Stomach (tissue), 4 donors: ENCODE measurements around the gene CCKAR.

Source experiments
- EP300 ChIP-seq: sonication (generic); formaldehyde crosslinking; IDR thresholded peaks from one replicate; pipeline ENCODE4 v1.6.1; 2017; ENCODE audit warnings: antibody characterized with exemption
- POLR2A ChIP-seq, 4 donors: fragments of 450-650 bp; IDR thresholded peaks; one replicate each; pipeline ENCODE4 v1.6.1; 2016; ENCODE audit warnings: antibody characterized with exemption in 4 of 4, control low read depth in 2 of 4, mild to moderate bottlenecking in 1 of 4, moderate library complexity in 1 of 4
- POLR2AphosphoS5 ChIP-seq, 3 donors: sonication (generic); formaldehyde crosslinking; IDR thresholded peaks; one replicate each; pipeline ENCODE4 v1.6.1; 2016; ENCODE audit warnings: antibody characterized with exemption in 3 of 3
- TF ChIP-seq, protein P1 (sequence below), 7 experiments: fragments of 450-650 bp in 4 of 7; fragments of 200-600 bp in 3 of 7; sonication (generic) in 3 of 7; IDR thresholded peaks; one replicate each; pipeline ENCODE4 v1.5.1; 2016 to 2019; ENCODE audit warnings: antibody characterized with exemption in 7 of 7, control low read depth in 2 of 7, mild to moderate bottlenecking in 1 of 7

DNA sequence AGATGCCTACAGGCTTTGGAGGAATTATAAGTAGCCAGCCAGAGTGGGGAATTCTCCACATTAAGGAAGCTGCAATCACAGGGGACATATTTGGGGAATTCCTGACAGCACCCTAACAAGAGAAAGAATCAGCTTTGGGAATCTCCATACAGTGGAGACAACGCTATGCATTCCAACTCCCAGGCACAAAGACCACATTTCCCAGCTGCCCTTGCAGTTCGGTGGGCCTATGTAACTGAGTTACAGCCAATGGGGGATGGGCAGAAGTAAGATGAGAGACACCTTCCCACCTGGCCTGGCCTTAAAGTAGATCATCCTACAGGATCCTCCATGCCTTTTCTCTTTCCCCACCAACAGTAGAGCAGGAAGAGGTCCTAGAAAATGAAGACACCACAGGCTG lies 43.4 kb upstream of the CCKAR start:
- TF ChIP-seq, protein P1, sequence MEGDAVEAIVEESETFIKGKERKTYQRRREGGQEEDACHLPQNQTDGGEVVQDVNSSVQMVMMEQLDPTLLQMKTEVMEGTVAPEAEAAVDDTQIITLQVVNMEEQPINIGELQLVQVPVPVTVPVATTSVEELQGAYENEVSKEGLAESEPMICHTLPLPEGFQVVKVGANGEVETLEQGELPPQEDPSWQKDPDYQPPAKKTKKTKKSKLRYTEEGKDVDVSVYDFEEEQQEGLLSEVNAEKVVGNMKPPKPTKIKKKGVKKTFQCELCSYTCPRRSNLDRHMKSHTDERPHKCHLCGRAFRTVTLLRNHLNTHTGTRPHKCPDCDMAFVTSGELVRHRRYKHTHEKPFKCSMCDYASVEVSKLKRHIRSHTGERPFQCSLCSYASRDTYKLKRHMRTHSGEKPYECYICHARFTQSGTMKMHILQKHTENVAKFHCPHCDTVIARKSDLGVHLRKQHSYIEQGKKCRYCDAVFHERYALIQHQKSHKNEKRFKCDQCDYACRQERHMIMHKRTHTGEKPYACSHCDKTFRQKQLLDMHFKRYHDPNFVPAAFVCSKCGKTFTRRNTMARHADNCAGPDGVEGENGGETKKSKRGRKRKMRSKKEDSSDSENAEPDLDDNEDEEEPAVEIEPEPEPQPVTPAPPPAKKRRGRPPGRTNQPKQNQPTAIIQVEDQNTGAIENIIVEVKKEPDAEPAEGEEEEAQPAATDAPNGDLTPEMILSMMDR (IDR thresholded peaks at IDR 0.05), result no peak
- TF ChIP-seq POLR2AphosphoS5 (IDR thresholded peaks at IDR 0.05) (no peak), EP300 (no peak), POLR2A (IDR thresholded peaks at IDR 0.05) (no peak)
